K562 (cell line): Measurements from ENCODE around the gene PPP1R13L. TPM values are rescaled to one million over a fixed set of nuclear protein-coding genes. Genes with fewer than 3 reads are reported as not detected.

Experiments used
- ATAC-seq: fragments of 200-7000 bp; cut with Tn5 transposase; 3 replicates; pipeline ENCODE4 v1.9.1; 2020; ENCODE audit warnings: moderate library complexity
- Bru-seq: library from RNA; stranded (reverse); fragments of 400-500 nt; gene quantifications from one replicate; lab custom pipeline; 2021; lab: Mats Ljungman, UMichigan
- BruChase-seq, 2 experiments: library from RNA; stranded (reverse); fragments of 400-500 nt; gene quantifications; one replicate each; lab custom pipeline; 2021; lab: Mats Ljungman, UMichigan
- BruUV-seq: library from RNA; stranded (reverse); fragments of 400-500 nt; replicated peaks from 2 replicates; lab custom pipeline; 2021; lab: Mats Ljungman, UMichigan
- CTCF ChIA-PET: fragments of 300-600 bp; formaldehyde crosslinking; extraction: SDS; loops from one replicate; lab custom pipeline; 2021; ENCODE audit warnings: low intra/inter-chr PET ratio; lab: Yijun Ruan, JAX
- POLR2A ChIA-PET: fragments of 300-600, 350-650 bp; sonication (Branson Sonifier 250); formaldehyde crosslinking; extraction: SDS; loops from one replicate; lab custom pipeline; 2021; ENCODE audit warnings: antibody characterized with exemption, inconsistent platforms; lab: Yijun Ruan, JAX
- DNase-seq, 4 experiments: peaks; one replicate each; pipeline versions ENCODE4 v3.0.0 to v3.0.0-alpha.2; 2011 to 2018; ENCODE audit warnings: low spot score in 3 of 4, mixed read lengths in 3 of 4; ENCODE audit errors: extremely low read depth in 1 of 4
- FAIRE-seq: peaks from 2 replicates; lab custom pipeline; 2011; peaks lifted over from hg19 to GRCh38; lab: Jason Lieb, UNC
- H2AFZ ChIP-seq: 2 replicates; pipeline ENCODE4 v1.6.0; 2011; ENCODE audit warnings: low read depth, low read length, control low read depth, inconsistent platforms
- H3K27ac ChIP-seq: fragments of 200-600 bp; 3 replicates; pipeline ENCODE4 v1.8.0; 2011; ENCODE audit warnings: low read depth, mild to moderate bottlenecking, control low read depth, inconsistent platforms, low read length, moderate library complexity, mixed read lengths; ENCODE audit errors: extremely low read depth
- H3K27me3 ChIP-seq, 2 experiments: fragments of 300-600 bp in 1 of 2; 2 replicates in 1 of 2; 3 replicates in 1 of 2; pipeline versions ENCODE4 v1.6.0 to v1.8.0; 2011; ENCODE audit warnings: inconsistent platforms in 2 of 2, low read length in 2 of 2, mild to moderate bottlenecking in 1 of 2, mixed read lengths in 1 of 2, moderate library complexity in 1 of 2; ENCODE audit not compliant: control insufficient read depth in 2 of 2, insufficient read depth in 2 of 2
- H3K36me3 ChIP-seq: fragments of 300-600 bp; 3 replicates; pipeline ENCODE4 v1.8.0; 2011; ENCODE audit warnings: mild to moderate bottlenecking, low read length, inconsistent platforms; ENCODE audit not compliant: control insufficient read depth, insufficient read depth
- H3K4me1 ChIP-seq, 2 experiments: fragments of 200-600 bp in 1 of 2; replicated peaks in 1 of 2; 2 replicates in 1 of 2; 3 replicates in 1 of 2; pipeline versions ENCODE4 v1.5.1 to v1.8.0; 2011; ENCODE audit warnings: inconsistent platforms in 2 of 2, low read length in 2 of 2, mild to moderate bottlenecking in 1 of 2, mixed read lengths in 1 of 2, moderate library complexity in 1 of 2; ENCODE audit not compliant: control insufficient read depth in 2 of 2, insufficient read depth in 2 of 2
- H3K4me2 ChIP-seq: 2 replicates; pipeline ENCODE4 v1.6.1; 2011; ENCODE audit warnings: low read length, control low read depth, inconsistent platforms, mixed read lengths; ENCODE audit not compliant: insufficient read depth
- H3K4me3 ChIP-seq: fragments of 200-600 bp; sonication (generic), shearing (Covaris generic); 2 replicates; pipeline ENCODE4 v1.5.1; 2016; ENCODE audit warnings: control low read depth, inconsistent platforms
- H3K79me2 ChIP-seq: fragments of 200-600 bp; 3 replicates; pipeline ENCODE4 v1.8.0; 2011; ENCODE audit warnings: low read length, inconsistent platforms; ENCODE audit not compliant: control insufficient read depth, insufficient read depth
- H3K9ac ChIP-seq, 2 experiments: 2 replicates each; pipeline versions ENCODE4 v1.6.0 to v1.6.1; 2011; ENCODE audit warnings: low read depth in 2 of 2, low read length in 2 of 2, control low read depth in 1 of 2, inconsistent platforms in 1 of 2, mild to moderate bottlenecking in 1 of 2, mixed read lengths in 1 of 2; ENCODE audit not compliant: insufficient read depth in 1 of 2
- H3K9me1 ChIP-seq: one replicate; pipeline ENCODE4 v1.6.0; 2011; ENCODE audit warnings: inconsistent platforms, mild to moderate bottlenecking, low read length, moderate library complexity; ENCODE audit not compliant: control insufficient read depth, insufficient read depth
- H3K9me3 ChIP-seq: replicated peaks from 2 replicates; pipeline ENCODE4 v1.5.1; 2011; ENCODE audit warnings: low read depth, low read length, inconsistent platforms; ENCODE audit not compliant: control insufficient read depth, insufficient read depth
- H4K20me1 ChIP-seq: replicated peaks from 2 replicates; pipeline ENCODE4 v1.6.1; 2011; ENCODE audit warnings: low read length, inconsistent platforms, mixed read lengths; ENCODE audit not compliant: control insufficient read depth, insufficient read depth
- CREB1 ChIP-seq, 2 experiments: sonication (generic) in 1 of 2; formaldehyde crosslinking in 1 of 2; IDR thresholded peaks; 2 replicates each; pipeline versions ENCODE4 v1.6.1 to v1.8.0; 2012 to 2022; ENCODE audit warnings: inconsistent platforms in 1 of 2, mild to moderate bottlenecking in 1 of 2, missing genetic modification reagents in 1 of 2, moderate library complexity in 1 of 2
- GTF2A2 ChIP-seq: IDR thresholded peaks from 2 replicates; pipeline ENCODE4 v1.6.1; 2016; ENCODE audit warnings: mild to moderate bottlenecking, missing genetic modification characterization, missing compliant biosample characterization
- HDAC1 ChIP-seq, 2 experiments: fragments of 450-650 bp; IDR thresholded peaks; 2 replicates each; pipeline ENCODE4 v1.6.1; 2016 to 2017; ENCODE audit warnings: inconsistent platforms in 1 of 2, mild to moderate bottlenecking in 1 of 2, moderate library complexity in 1 of 2
- NBN ChIP-seq: fragments of 450-650 bp; IDR thresholded peaks from 2 replicates; pipeline ENCODE4 v1.6.1; 2016; ENCODE audit warnings: low read depth, mild to moderate bottlenecking
- NELFE ChIP-seq: IDR thresholded peaks from 2 replicates; pipeline ENCODE4 v1.6.1; 2011; ENCODE audit warnings: mild to moderate bottlenecking; ENCODE audit not compliant: insufficient read depth, insufficient read length
- NRF1 ChIP-seq, 2 experiments: fragments of 450-650 bp; IDR thresholded peaks in 1 of 2; conservative IDR thresholded peaks in 1 of 2; 2 replicates each; pipeline ENCODE4 v1.6.1; 2014; ENCODE audit warnings: mild to moderate bottlenecking in 2 of 2
- PHF21A ChIP-seq: fragments of 450-650 bp; IDR thresholded peaks from 2 replicates; pipeline ENCODE4 v1.6.1; 2017; ENCODE audit warnings: low read depth, borderline replicate concordance
- SMAD1 ChIP-seq: fragments of 150-350 bp; IDR thresholded peaks from 2 replicates; pipeline ENCODE4 v1.6.1; 2014; ENCODE audit warnings: low read length, low read depth; ENCODE audit not compliant: partially characterized antibody
- ZNF133 ChIP-seq: fragments of 250-450 bp; sonication (Bioruptor Pico); IDR thresholded peaks from 2 replicates; pipeline ENCODE4 v1.4.0; 2020; ENCODE audit warnings: mild to moderate bottlenecking
- WGBS: fragments of 100-300 bp; shearing (Covaris generic); methylation state at CpG from one replicate; pipeline ENCODE4 v1.1.6; 2016; ENCODE audit warnings: low coverage, mixed read lengths; ENCODE audit not compliant: insufficient coverage; ENCODE audit errors: missing lambda C conversion rate; 5-methylcytosine and 5-hydroxymethylcytosine counted together
- in situ Hi-C: fragments of 300-500 bp; cut with MboI; formaldehyde crosslinking; loops from 4 replicates; pipeline ENCODE4 v1.15.0; 2018; ENCODE audit warnings: inconsistent platforms, mixed read lengths
- intact Hi-C: fragments of 100-400 bp; cut with micrococcal nuclease; formaldehyde crosslinking; loops from 2 replicates; pipeline ENCODE4 v1.14.2; 2022
- long read RNA-seq, 3 experiments: library from polyadenylated mRNA in 2 of 3; library from RNA in 1 of 3; unstranded in 2 of 3; stranded (forward) in 1 of 3; transcript quantifications; one replicate each; pipeline ENCODE4 v2.0.0, GENCODE V29; 2019 to 2022
- polyA minus RNA-seq, 3 experiments: library from RNA; depleted of rRNA, polyadenylated mRNA; stranded (reverse); fragments of >200 nt; gene quantifications; 2 replicates each; pipeline ENCODE4 v1.2.3, GENCODE V29; 2011
- polyA plus RNA-seq, 8 experiments: library from polyadenylated mRNA; depleted of rRNA in 4 of 8; stranded (reverse) in 5 of 8; unstranded in 3 of 8; fragments of >200 nt; fragmentation: Nextera tagmentation in 2 of 8; fragmentation: Illumina TruSeq in 1 of 8; extraction: Ambion mirVana in 2 of 8; extraction: Trizol in 1 of 8; gene quantifications; 2 replicates each; pipeline versions ENCODE4 v1.2.1 to v1.2.3, GENCODE V29; 2011 to 2014; ENCODE audit warnings: inconsistent platforms in 1 of 8, missing spikeins in 1 of 8
- total RNA-seq, 7 experiments: library from RNA; depleted of rRNA in 6 of 7; stranded (reverse); fragments of >200 nt in 6 of 7; fragmentation: Illumina TruSeq in 2 of 7; extraction: Trizol in 2 of 7; gene quantifications; 2 replicates each; pipeline versions ENCODE4 v1.2.1 to v1.2.3, GENCODE V29; 2011 to 2021; ENCODE audit warnings: low replicate concordance in 1 of 7
- TF ChIP-seq, protein P1 (sequence below): sonication (generic); formaldehyde crosslinking; IDR thresholded peaks from 2 replicates; pipeline ENCODE4 v1.8.0; 2022; ENCODE audit warnings: mild to moderate bottlenecking, missing genetic modification reagents, borderline replicate concordance
- TF ChIP-seq, protein P2 (sequence below): fragments of 200-800 bp; sonication (Bioruptor generic); IDR thresholded peaks from 2 replicates; pipeline ENCODE4 v1.6.1; 2017; ENCODE audit warnings: missing genetic modification characterization, missing compliant biosample characterization

Gene PPP1R13L
- 13.7 and 25.0 TPM in 2 replicates for total RNA-seq (2011; cell fraction: chromatin; rRNA removed; ENCODE audit: low replicate concordance)
- 14.5 and 17.6 TPM in 2 replicates for total RNA-seq (2011; cell fraction: nucleolus; rRNA removed)
- 15.8 and 21.6 TPM in 2 replicates for total RNA-seq (2011; cell fraction: nucleoplasm; rRNA removed)
- total RNA-seq (2014; rRNA removed) (2.3 TPM in 2 replicates), total RNA-seq (2014; rRNA removed; fragmentation: Illumina TruSeq; extraction: Trizol) (0.84 and 1.0 TPM in 2 replicates), total RNA-seq (2015; rRNA removed; fragmentation: Illumina TruSeq; extraction: Trizol) (0.83 and 0.94 TPM in 2 replicates), total RNA-seq (2021) (4.5 and 6.7 TPM in 2 replicates), polyA plus RNA-seq (2011; rRNA removed) (2.0 and 6.6 TPM in 2 replicates), polyA plus RNA-seq (2014; fragmentation: Illumina TruSeq; extraction: Trizol) (2.7 and 3.6 TPM in 2 replicates), polyA plus RNA-seq (2014; fragmentation: Nextera tagmentation; extraction: Ambion mirVana) (under 1 TPM; 0.32 to 0.82 TPM), polyA plus RNA-seq (2014; rRNA removed) (1.7 and 3.7 TPM in 2 replicates), polyA minus RNA-seq (2011; rRNA and poly(A)+ RNA removed) (1.6 and 2.6 TPM in 2 replicates), Bru-seq, nascent RNA (percentile 47 among the genes with signal in this experiment), BruChase-seq, experiment 1, labeled RNA remaining after a 2-hour chase (percentile 48 among the genes with signal in this experiment), BruChase-seq, experiment 2, labeled RNA remaining after a 6-hour chase (percentile 52 among the genes with signal in this experiment)
- polyA plus RNA-seq (2011; cell fraction: cytosol; rRNA removed), result 2.6 and 3.5 TPM in 2 replicates
- polyA plus RNA-seq (2011; cell fraction: nucleus; rRNA removed), result 16.5 and 21.1 TPM in 2 replicates
- polyA plus RNA-seq (2012), result 7.4 and 23.3 TPM in 2 replicates
- 2.4 and 7.6 TPM in 2 replicates for polyA minus RNA-seq (2011; cell fraction: cytosol; rRNA and poly(A)+ RNA removed)
- 3.1 and 6.1 TPM in 2 replicates for polyA minus RNA-seq (2011; cell fraction: nucleus; rRNA and poly(A)+ RNA removed)
- long read RNA-seq, experiment 1, partial matches to known transcripts, result 6 of 7 reads
- long read RNA-seq, experiment 1, other reads (novel, unspliced or antisense), result 1 of 7 reads
- long read RNA-seq, experiment 2, partial matches to known transcripts, result 0 of 2 reads
- long read RNA-seq, experiment 2, other reads (novel, unspliced or antisense), result 1 of 2 reads
- long read RNA-seq, experiment 3, result 0 reads

- no peaks in the 10 kb centered on the region for H3K9me1 ChIP-seq
- H3K27me3 ChIP-seq, result no peaks in the 10 kb centered on the region
- 3% methylated on average over 45 of the region's 46 CpGs for WGBS
- peaks cover 47% of the 10 kb centered on the region for H3K79me2 ChIP-seq
- DNase-seq (peak; percentile 76 to 92 (median 82)), ATAC-seq (peak; percentile 73), FAIRE-seq (no peak)
- peak within 1 kb of the TSS; percentile 96 to 97 for H3K9ac ChIP-seq
- no peaks in the 10 kb centered on the region for H3K9me3 ChIP-seq
- intact Hi-C loops, result loop anchor here (2.0 kb wide), 2 partner anchors 20 to 34 kb away; partner anchors contain the start of gene ERCC2
- no peaks in the 10 kb centered on the region for H4K20me1 ChIP-seq
- peak within 1 kb of the TSS; percentile 99 for H2AFZ ChIP-seq
- peak within 1 kb of the TSS; percentile 78 for H3K4me3 ChIP-seq
- CTCF ChIA-PET, result interaction anchor here (0.5 to 4.0 kb wide), 2 partner anchors 28 to 74 kb away, joined by 3 to 16 read pairs; no protein-coding TSS in a partner anchor
- peak within 1 kb of the TSS; percentile 91 for H3K4me2 ChIP-seq
- peak within 1 kb of the TSS; percentile 98 for H3K27ac ChIP-seq
- in situ Hi-C loops, result no loop called here
- H3K4me1 ChIP-seq, result peaks cover 22 to 64% of the 10 kb centered on the region in 2 experiments; a peak in 4 of 5 replicates
- H3K36me3 ChIP-seq, result peaks cover 17% of the 10 kb centered on the region; the same call in 2 of the 3 replicates
- no TSS peak for BruUV-seq
- POLR2A ChIA-PET, result interaction anchor here (0.6 to 3.6 kb wide), 8 partner anchors 11 to 425 kb away, joined by 3 to 14 read pairs (median 3); partner anchors contain the start of gene FOSB
- no peak; the same call in 1 of the 2 replicates for TF ChIP-seq CREB1 (IDR thresholded peaks at IDR 0.05)
- peak; percentile 51; the same call in 1 of the 2 replicates for TF ChIP-seq CREB1 (CRISPR knock-in tag; IDR thresholded peaks at IDR 0.05)
- peak in 1 of 2 experiments; percentile 42; a peak in 2 of 4 replicates for TF ChIP-seq HDAC1 (IDR thresholded peaks at IDR 0.05)
- TF ChIP-seq ZNF133 (CRISPR knock-in tag), result no peak
- TF ChIP-seq, protein P1, sequence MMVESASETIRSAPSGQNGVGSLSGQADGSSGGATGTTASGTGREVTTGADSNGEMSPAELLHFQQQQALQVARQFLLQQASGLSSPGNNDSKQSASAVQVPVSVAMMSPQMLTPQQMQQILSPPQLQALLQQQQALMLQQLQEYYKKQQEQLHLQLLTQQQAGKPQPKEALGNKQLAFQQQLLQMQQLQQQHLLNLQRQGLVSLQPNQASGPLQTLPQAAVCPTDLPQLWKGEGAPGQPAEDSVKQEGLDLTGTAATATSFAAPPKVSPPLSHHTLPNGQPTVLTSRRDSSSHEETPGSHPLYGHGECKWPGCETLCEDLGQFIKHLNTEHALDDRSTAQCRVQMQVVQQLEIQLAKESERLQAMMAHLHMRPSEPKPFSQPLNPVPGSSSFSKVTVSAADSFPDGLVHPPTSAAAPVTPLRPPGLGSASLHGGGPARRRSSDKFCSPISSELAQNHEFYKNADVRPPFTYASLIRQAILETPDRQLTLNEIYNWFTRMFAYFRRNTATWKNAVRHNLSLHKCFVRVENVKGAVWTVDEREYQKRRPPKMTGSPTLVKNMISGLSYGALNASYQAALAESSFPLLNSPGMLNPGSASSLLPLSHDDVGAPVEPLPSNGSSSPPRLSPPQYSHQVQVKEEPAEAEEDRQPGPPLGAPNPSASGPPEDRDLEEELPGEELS (CRISPR knock-in tag), result no peak
- TF ChIP-seq, protein P2, sequence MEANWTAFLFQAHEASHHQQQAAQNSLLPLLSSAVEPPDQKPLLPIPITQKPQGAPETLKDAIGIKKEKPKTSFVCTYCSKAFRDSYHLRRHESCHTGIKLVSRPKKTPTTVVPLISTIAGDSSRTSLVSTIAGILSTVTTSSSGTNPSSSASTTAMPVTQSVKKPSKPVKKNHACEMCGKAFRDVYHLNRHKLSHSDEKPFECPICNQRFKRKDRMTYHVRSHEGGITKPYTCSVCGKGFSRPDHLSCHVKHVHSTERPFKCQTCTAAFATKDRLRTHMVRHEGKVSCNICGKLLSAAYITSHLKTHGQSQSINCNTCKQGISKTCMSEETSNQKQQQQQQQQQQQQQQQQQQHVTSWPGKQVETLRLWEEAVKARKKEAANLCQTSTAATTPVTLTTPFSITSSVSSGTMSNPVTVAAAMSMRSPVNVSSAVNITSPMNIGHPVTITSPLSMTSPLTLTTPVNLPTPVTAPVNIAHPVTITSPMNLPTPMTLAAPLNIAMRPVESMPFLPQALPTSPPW (CRISPR knock-in tag), result peak; percentile 71
- TF ChIP-seq SMAD1, result no peak
- no peak for TF ChIP-seq NELFE
- TF ChIP-seq NBN, result peak; percentile 68; the same call in 1 of the 2 replicates
- TF ChIP-seq PHF21A, result 0 out of 2 replicates have a peak, but pooled peaks have one; percentile 62
- TF ChIP-seq GTF2A2 (tag), result no peak
- TF ChIP-seq NRF1 (conservative IDR thresholded peaks at IDR 0.05 in 1 of 2, IDR thresholded peaks at IDR 0.05 in 1 of 2), result peak in 1 of 2 experiments; percentile 27; a peak in 1 of 4 replicates
Observed at GRCh38 chr19:45404557-45405434, at the start of gene PPP1R13L. PPP1R13L (minus strand) TSS chr19:45405069; CDS start chr19:45398318, 6,751 bp downstream.
